IMR-90 (cell line): Measurements from ENCODE around the gene MTFR1L. TPM values are rescaled to one million over a fixed set of nuclear protein-coding genes. Genes with fewer than 3 reads are reported as not detected.
A peak's percentile ranks its signal among the peaks of the same experiment; 100 is the strongest.

Source experiments
- ATAC-seq: fragments of 200-7000 bp; cut with Tn5 transposase; 2 replicates; pipeline ENCODE4 v1.9.1; 2020; ENCODE audit warnings: low read depth, mild to moderate bottlenecking, moderate library complexity
- BruUV-seq: library from RNA; stranded (reverse); fragments of 400-500 nt; replicated peaks from 2 replicates; lab custom pipeline; 2021; lab: Mats Ljungman, UMichigan
- CTCF ChIA-PET: fragments of 300-600 bp; formaldehyde crosslinking; extraction: SDS; loops from one replicate; lab custom pipeline; 2021; ENCODE audit warnings: antibody characterized with exemption; lab: Yijun Ruan, JAX
- POLR2A ChIA-PET: fragments of 300-600 bp; sonication (Branson Sonifier 250); formaldehyde crosslinking; loops from one replicate; lab custom pipeline; 2022; ENCODE audit warnings: antibody characterized with exemption; ENCODE audit not compliant: unreplicated experiment; lab: Charles Lee
- DNase-seq: peaks from one replicate; pipeline ENCODE4 v3.0.0; 2013
- H2AFZ ChIP-seq: replicated peaks from 2 replicates; pipeline ENCODE3; 2013; ENCODE audit warnings: low read length, mild to moderate bottlenecking; ENCODE audit not compliant: poor library complexity
- H2AK5ac ChIP-seq: 2 replicates; pipeline ENCODE4 v1.6.1; 2013; ENCODE audit warnings: low read depth, low read length, inconsistent platforms
- H2AK9ac ChIP-seq: replicated peaks from 2 replicates; pipeline ENCODE3; 2013; ENCODE audit warnings: mild to moderate bottlenecking, low read depth, low read length, moderate library complexity; ENCODE audit not compliant: poor library complexity
- H2BK120ac ChIP-seq: 2 replicates; pipeline ENCODE4 v1.6.1; 2013; ENCODE audit warnings: low read depth, low read length, inconsistent platforms
- H2BK15ac ChIP-seq: 3 replicates; pipeline ENCODE4 v1.6.1; 2013; ENCODE audit warnings: low read depth, low read length, inconsistent platforms
- H2BK20ac ChIP-seq: 2 replicates; pipeline ENCODE4 v1.6.1; 2013; ENCODE audit warnings: low read depth, mild to moderate bottlenecking, inconsistent platforms, low read length, moderate library complexity
- H2BK5ac ChIP-seq: 2 replicates; pipeline ENCODE4 v1.6.1; 2013; ENCODE audit warnings: mild to moderate bottlenecking, low read depth, low read length, inconsistent platforms; ENCODE audit not compliant: poor library complexity, severe bottlenecking
- H3K14ac ChIP-seq: replicated peaks from 2 replicates; pipeline ENCODE4 v1.6.1; 2013; ENCODE audit warnings: low read depth, low read length, inconsistent platforms
- H3K18ac ChIP-seq: 2 replicates; pipeline ENCODE4 v1.6.1; 2013; ENCODE audit warnings: low read depth, low read length, control low read depth
- H3K23ac ChIP-seq: 2 replicates; pipeline ENCODE4 v1.6.1; 2013; ENCODE audit warnings: low read depth, low read length, inconsistent platforms
- H3K27ac ChIP-seq: 2 replicates; pipeline ENCODE4 v1.5.1; 2013; ENCODE audit warnings: mild to moderate bottlenecking, control low read depth, low read length; ENCODE audit not compliant: insufficient read depth
- H3K27me3 ChIP-seq: 2 replicates; pipeline ENCODE4 v1.6.1; 2013; ENCODE audit warnings: low read length; ENCODE audit not compliant: control insufficient read depth, insufficient read depth
- H3K36me3 ChIP-seq: 2 replicates; pipeline ENCODE4 v1.6.1; 2013; ENCODE audit warnings: low read length, mixed read lengths; ENCODE audit not compliant: control insufficient read depth, insufficient read depth
- H3K4ac ChIP-seq: 2 replicates; pipeline ENCODE4 v1.6.1; 2013; ENCODE audit warnings: low read depth, low read length, inconsistent platforms
- H3K4me1 ChIP-seq: 2 replicates; pipeline ENCODE4 v1.6.1; 2013; ENCODE audit warnings: low read length, mixed read lengths; ENCODE audit not compliant: control insufficient read depth, insufficient read depth
- H3K4me2 ChIP-seq: 2 replicates; pipeline ENCODE4 v1.6.1; 2013; ENCODE audit warnings: low read depth, mild to moderate bottlenecking, control low read depth, low read length, moderate library complexity
- H3K4me3 ChIP-seq: 2 replicates; pipeline ENCODE4 v1.5.1; 2013; ENCODE audit warnings: low read depth, mild to moderate bottlenecking, control low read depth, low read length, moderate library complexity; ENCODE audit not compliant: insufficient read depth
- H3K56ac ChIP-seq: 2 replicates; pipeline ENCODE4 v1.6.1; 2013; ENCODE audit warnings: low read length, inconsistent platforms; ENCODE audit not compliant: insufficient read depth; ENCODE audit errors: extremely low read depth
- H3K79me1 ChIP-seq, 2 experiments: 2 replicates each; pipeline ENCODE4 v1.6.1; 2013; ENCODE audit warnings: low read length in 2 of 2, inconsistent platforms in 1 of 2, low read depth in 1 of 2
- H3K9ac ChIP-seq: 2 replicates; pipeline ENCODE4 v1.6.1; 2013; ENCODE audit warnings: low read depth, low read length, control low read depth
- H3K9me1 ChIP-seq: 2 replicates; pipeline ENCODE4 v1.6.1; 2013; ENCODE audit warnings: low read length, inconsistent platforms; ENCODE audit not compliant: insufficient read depth
- H3K9me3 ChIP-seq: 2 replicates; pipeline ENCODE4 v1.6.1; 2013; ENCODE audit warnings: low read length; ENCODE audit not compliant: control insufficient read depth, insufficient read depth
- H4K20me1 ChIP-seq: 2 replicates; pipeline ENCODE4 v1.6.1; 2013; ENCODE audit warnings: low read length, inconsistent platforms; ENCODE audit not compliant: insufficient read depth
- H4K5ac ChIP-seq: 2 replicates; pipeline ENCODE4 v1.6.1; 2013; ENCODE audit warnings: mild to moderate bottlenecking, low read depth, low read length, control low read depth
- H4K8ac ChIP-seq, 2 experiments: 2 replicates each; pipeline ENCODE4 v1.6.1; 2013; ENCODE audit warnings: low read depth in 2 of 2, low read length in 2 of 2, control low read depth in 1 of 2, inconsistent platforms in 1 of 2
- H4K91ac ChIP-seq: 2 replicates; pipeline ENCODE4 v1.6.1; 2013; ENCODE audit warnings: low read depth, low read length, inconsistent platforms; ENCODE audit not compliant: insufficient read depth
- BHLHE40 ChIP-seq: fragments of 150-350 bp; IDR thresholded peaks from 2 replicates; pipeline ENCODE4 v1.6.1; 2016; ENCODE audit warnings: mild to moderate bottlenecking, low read depth, low read length
- CEBPB ChIP-seq: IDR thresholded peaks from 2 replicates; pipeline ENCODE4 v1.6.1; 2012; ENCODE audit warnings: low read depth, low read length, improper control_type of control experiment
- MAFK ChIP-seq: IDR thresholded peaks from 2 replicates; pipeline ENCODE4 v1.6.1; 2012; ENCODE audit warnings: low read depth, low read length, improper control_type of control experiment
- MAZ ChIP-seq: IDR thresholded peaks from 2 replicates; pipeline ENCODE4 v1.6.1; 2012; ENCODE audit warnings: low read depth, mild to moderate bottlenecking, low read length, improper control_type of control experiment, moderate library complexity, borderline replicate concordance
- MXI1 ChIP-seq: IDR thresholded peaks from 2 replicates; pipeline ENCODE4 v1.6.1; 2012; ENCODE audit warnings: low read depth, mild to moderate bottlenecking, low read length, moderate library complexity, borderline replicate concordance
- NFE2L2 ChIP-seq: fragments of 150-350 bp; IDR thresholded peaks from 2 replicates; pipeline ENCODE4 v1.6.1; 2016; ENCODE audit warnings: low read depth, mild to moderate bottlenecking, low read length
- POLR2A ChIP-seq: IDR thresholded peaks from 2 replicates; pipeline ENCODE4 v1.6.1; 2012; ENCODE audit warnings: mild to moderate bottlenecking, low read depth, low read length
- RAD21 ChIP-seq: IDR thresholded peaks from 2 replicates; pipeline ENCODE4 v1.6.1; 2012; ENCODE audit warnings: low read length, improper control_type of control experiment
- RCOR1 ChIP-seq: IDR thresholded peaks from 2 replicates; pipeline ENCODE4 v1.6.1; 2012; ENCODE audit warnings: mild to moderate bottlenecking, low read length, improper control_type of control experiment; ENCODE audit not compliant: insufficient replicate concordance
- RFX5 ChIP-seq: IDR thresholded peaks from 2 replicates; pipeline ENCODE4 v1.8.0; 2012; ENCODE audit warnings: low read depth, mild to moderate bottlenecking, low read length, moderate library complexity
- SMC3 ChIP-seq: fragments of 150-350 bp; IDR thresholded peaks from 2 replicates; pipeline ENCODE4 v1.6.1; 2016; ENCODE audit warnings: low read depth, mild to moderate bottlenecking, antibody characterized with exemption, low read length, moderate library complexity
- WGBS, 2 experiments: methylation state at CpG; one replicate each; pipeline versions ENCODE4 v1.1.5 to v1.1.7; 2013; ENCODE audit warnings: missing lambda C conversion rate in 2 of 2; ENCODE audit not compliant: insufficient read length in 1 of 2; ENCODE audit errors: extremely low coverage in 2 of 2; 5-methylcytosine and 5-hydroxymethylcytosine counted together
- dilution Hi-C: fragments of 300-500 bp; cut with HindIII; formaldehyde crosslinking; loops from one replicate; pipeline ENCODE4 v1.14.3; 2018; ENCODE audit warnings: low sequenced_read_pairs; ENCODE audit not compliant: unreplicated experiment
- in situ Hi-C: fragments of 300-500 bp; cut with MboI; formaldehyde crosslinking; loops from 3 replicates; pipeline ENCODE4 v1.14.3; 2019; ENCODE audit warnings: low sequenced_read_pairs, inconsistent platforms, mixed read lengths
- intact Hi-C: fragments of 100-400 bp; cut with micrococcal nuclease; formaldehyde crosslinking; loops from 2 replicates; pipeline ENCODE4 v1.10.0; 2022
- polyA plus RNA-seq, 3 experiments: library from polyadenylated mRNA; depleted of rRNA; stranded (reverse); fragments of >200 nt; gene quantifications; 2 replicates each; pipeline ENCODE4 v1.2.3, GENCODE V29; 2012; ENCODE audit warnings: low replicate concordance in 1 of 3
- total RNA-seq: library from RNA; depleted of rRNA; stranded (reverse); fragments of >200 nt; gene quantifications from 2 replicates; pipeline ENCODE4 v1.2.3, GENCODE V29; 2012
- TF ChIP-seq, protein P1 (sequence below): fragments of 150-350 bp; IDR thresholded peaks from 2 replicates; pipeline ENCODE4 v1.6.1; 2016; ENCODE audit warnings: low read depth, mild to moderate bottlenecking, low read length, moderate library complexity, borderline replicate concordance

MTFR1L gene
- total and polyA plus RNA-seq, 2 of the 4 experiments (the other 2 are of a cell fraction) = 69.1 to 69.7 TPM

GRCh38 chr1:25810341-25811299 is 9.1 kb upstream of the MTFR1L start (continued):
- TF ChIP-seq BHLHE40 (no peak), MAZ (peak; percentile 53; the same call in 1 of the 2 replicates), RCOR1 (no peak)

- H4K20me1 ChIP-seq = peaks cover 11% of the 10 kb centered on the region
- TF ChIP-seq MAFK (no peak), RAD21 (no peak), RFX5 (no peak), BHLHE40 (no peak), NFE2L2 (no peak), MXI1 (no peak), SMC3 (no peak), MAZ (no peak), POLR2A (no peak), RCOR1 (no peak), CEBPB (no peak)
- TF ChIP-seq, protein P1, sequence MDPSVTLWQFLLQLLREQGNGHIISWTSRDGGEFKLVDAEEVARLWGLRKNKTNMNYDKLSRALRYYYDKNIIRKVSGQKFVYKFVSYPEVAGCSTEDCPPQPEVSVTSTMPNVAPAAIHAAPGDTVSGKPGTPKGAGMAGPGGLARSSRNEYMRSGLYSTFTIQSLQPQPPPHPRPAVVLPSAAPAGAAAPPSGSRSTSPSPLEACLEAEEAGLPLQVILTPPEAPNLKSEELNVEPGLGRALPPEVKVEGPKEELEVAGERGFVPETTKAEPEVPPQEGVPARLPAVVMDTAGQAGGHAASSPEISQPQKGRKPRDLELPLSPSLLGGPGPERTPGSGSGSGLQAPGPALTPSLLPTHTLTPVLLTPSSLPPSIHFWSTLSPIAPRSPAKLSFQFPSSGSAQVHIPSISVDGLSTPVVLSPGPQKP = no peak
Observed at GRCh38 chr1:25811384-25812082, 8.2 kb upstream of the MTFR1L start.

More at GRCh38 chr1:25811384-25812082, 8.2 kb upstream of the MTFR1L start:
- Histone ChIP-seq H2BK20ac (no peak overlapping the region), H3K79me1 (peaks cover 0 to 9% of the 10 kb centered on the region in 2 experiments; a peak in 2 of 4 replicates), H2BK120ac (no peak overlapping the region), H2AK9ac (peak overlapping the region; percentile 22), H4K5ac (no peak overlapping the region), H3K27me3 (no peaks in the 10 kb centered on the region), H3K4me2 (no peak overlapping the region), H3K9me3 (no peaks in the 10 kb centered on the region), H3K9me1 (no peaks in the 10 kb centered on the region), H3K23ac (no peak overlapping the region), H3K27ac (no peak overlapping the region), H4K91ac (no peak overlapping the region), H2BK15ac (no peak overlapping the region), H3K4me3 (no peak overlapping the region), H3K4ac (no peak overlapping the region), H2AK5ac (0 out of 2 replicates have a peak overlapping the region, but pooled peaks have one; percentile 69), H2AFZ (peak overlapping the region; percentile 11), H3K14ac (no peak overlapping the region), H3K56ac (no peak overlapping the region), H3K4me1 (no peaks in the 10 kb centered on the region; the same call in 1 of the 2 replicates), H3K36me3 (peaks cover 60% of the 10 kb centered on the region), H3K9ac (no peak overlapping the region), H2BK5ac (no peak overlapping the region), H3K18ac (no peak overlapping the region), H4K8ac (no peak overlapping the region)
- BruUV-seq = no TSS peak
- 80% methylated on average over 2 of the region's 13 CpGs; no CpG with 5 or more reads in 1 of the 2 experiments for WGBS, 2 experiments
- dilution Hi-C loops (no loop called here), intact Hi-C loops (loop anchor here (10.0 kb wide), 1 partner anchor 567 kb away; the partner anchor contains the start of gene RSRP1), in situ Hi-C loops (loop anchor here (25.0 kb wide), 2 partner anchors 399 to 574 kb away; partner anchors contain the start of genes RHCE, RSRP1 and SYF2)
- ChIA-PET POLR2A (no interaction called here), CTCF (no interaction called here)
- DNase-seq = no peak
- ATAC-seq = no peak
